AG20443 (cell line): ENCODE measurements around the gene FBXW8.

Experiments
- DNase-seq: peaks from one replicate; pipeline ENCODE4 v3.0.0; 2012; ENCODE audit warnings: low spot score, mixed read lengths

FBXW8 gene

GRCh38 chr12:116885491-116885890, 25.3 kb upstream of the FBXW8 start:
- no peak for DNase-seq

GRCh38 chr12:116887244-116887643, 23.5 kb upstream of the FBXW8 start:
- DNase-seq, result no peak

- DNase-seq, result no peak
These were observed 22.9 kb upstream of the FBXW8 start for GRCh38 chr12:116887897-116888296.

GRCh38 chr12:116890330-116890729, 20.4 kb upstream of the FBXW8 start:
- no peak for DNase-seq

GRCh38 chr12:116891019-116891418, 19.7 kb upstream of the FBXW8 start:
- DNase-seq, result no peak

GRCh38 chr12:116892349-116893140, 18.2 kb upstream of the FBXW8 start:
- DNase-seq, result no peak

- no peak for DNase-seq
These were observed 15.8 kb upstream of the FBXW8 start for GRCh38 chr12:116894913-116895312.

- no peak for DNase-seq
These were observed 14.3 kb upstream of the FBXW8 start for GRCh38 chr12:116896411-116896924.

GRCh38 chr12:116897476-116897875, 13.3 kb upstream of the FBXW8 start:
- DNase-seq, result no peak

GRCh38 chr12:116898669-116899068, 12.1 kb upstream of the FBXW8 start:
- DNase-seq, result no peak

- DNase-seq, result no peak
These were observed 9.1 kb upstream of the FBXW8 start for GRCh38 chr12:116901612-116902011.

- DNase-seq, result no peak
These were observed 6.9 kb upstream of the FBXW8 start for GRCh38 chr12:116903818-116904217.

GRCh38 chr12:116906285-116906684, 4.5 kb upstream of the FBXW8 start:
- no peak for DNase-seq

- DNase-seq, result no peak
These were observed 488 bp upstream of the FBXW8 start for GRCh38 chr12:116910280-116910644.

- no peak for DNase-seq
These were observed 4.6 kb downstream of the FBXW8 start for GRCh38 chr12:116915326-116915725.

GRCh38 chr12:116916122-116916521, 5.4 kb downstream of the FBXW8 start:
- no peak for DNase-seq

GRCh38 chr12:116916714-116917114, 6.0 kb downstream of the FBXW8 start:
- DNase-seq, result peak; percentile 67

GRCh38 chr12:116918464-116918863, 7.7 kb downstream of the FBXW8 start:
- no peak for DNase-seq

GRCh38 chr12:116919247-116919661, 8.5 kb downstream of the FBXW8 start:
- no peak for DNase-seq

GRCh38 chr12:116919706-116920485, 9.1 kb downstream of the FBXW8 start:
- no peak for DNase-seq

- DNase-seq, result no peak
These were observed 10.2 kb downstream of the FBXW8 start for GRCh38 chr12:116920939-116921338.

- no peak for DNase-seq
These were observed 11.6 kb downstream of the FBXW8 start for GRCh38 chr12:116922194-116922897.
